ENCODE data around the gene ZNF70. TPM values are rescaled to one million over a fixed set of nuclear protein-coding genes. Genes with fewer than 3 reads are reported as not detected.

The ZNF70 gene
- total RNA-seq, 1 donor from 2014 or later, result 3.9 TPM

- peaks cover 4% of the 10 kb centered on the region for H3K27me3 Mint-ChIP-seq (ENCODE audit: insufficient read depth, low read depth)
- no peak overlapping the region for H3K4me2 ChIP-seq
- no peaks in the 10 kb centered on the region for H3K36me3 Mint-ChIP-seq
- no peak overlapping the region for H2AFZ ChIP-seq (replicated peaks)
- no peak overlapping the region for H3K4me3 Mint-ChIP-seq
- H4K20me1 ChIP-seq (ENCODE audit: low read depth), result no peaks in the 10 kb centered on the region
- no peaks in the 10 kb centered on the region for H3K36me3 ChIP-seq
- no peak for DNase-seq (ENCODE audit: low spot score)
- no peak overlapping the region for H3K9ac ChIP-seq
- H3K9me3 Mint-ChIP-seq, result no peaks in the 10 kb centered on the region
- H3K4me3 ChIP-seq, result no peak overlapping the region
- H3K9me3 ChIP-seq (ENCODE audit: low read depth), result no peaks in the 10 kb centered on the region
- peaks cover 6% of the 10 kb centered on the region for H3F3A ChIP-seq (ENCODE audit: low read depth)
- peak overlapping the region; percentile 92 for H3K27ac Mint-ChIP-seq
- no peaks in the 10 kb centered on the region for H3K27me3 ChIP-seq
- no peak overlapping the region for H3K27ac ChIP-seq
- TF ChIP-seq EZH2 (IDR thresholded peaks at IDR 0.05) (no peak), CTCF (IDR thresholded peaks at IDR 0.05) (no peak), EZH2phosphoT487 (IDR thresholded peaks at IDR 0.05) (no peak)
- peaks cover 13% of the 10 kb centered on the region for H3K4me1 Mint-ChIP-seq
- H3K79me2 ChIP-seq (ENCODE audit: low read depth), result no peaks in the 10 kb centered on the region
- peaks cover 5% of the 10 kb centered on the region for H3K4me1 ChIP-seq
These were observed 30.7 kb upstream of the ZNF70 start for GRCh38 chr22:23781511-23782183.

GRCh38 chr22:23781065-23781464, 30.2 kb upstream of the ZNF70 start:
- H3K27ac Mint-ChIP-seq, result peak overlapping the region; percentile 92
- no peaks in the 10 kb centered on the region for H3K9me3 Mint-ChIP-seq
- H3K79me2 ChIP-seq (ENCODE audit: low read depth), result no peaks in the 10 kb centered on the region
- peaks cover 7% of the 10 kb centered on the region for H3K4me1 Mint-ChIP-seq
- no peak overlapping the region for H3K4me3 Mint-ChIP-seq
- no peak overlapping the region for H2AFZ ChIP-seq (replicated peaks)
- H3K27me3 ChIP-seq, result no peaks in the 10 kb centered on the region
- no peaks in the 10 kb centered on the region for H3K4me1 ChIP-seq
- H3K27me3 Mint-ChIP-seq (ENCODE audit: insufficient read depth, low read depth), result peaks cover 4% of the 10 kb centered on the region
- no peak overlapping the region for H3K4me3 ChIP-seq
- no peak for TF ChIP-seq EZH2 (IDR thresholded peaks at IDR 0.05)
- TF ChIP-seq CTCF (IDR thresholded peaks at IDR 0.05), result no peak
- TF ChIP-seq EZH2phosphoT487 (IDR thresholded peaks at IDR 0.05), result no peak
- no peak overlapping the region for H3K4me2 ChIP-seq
- H3F3A ChIP-seq (ENCODE audit: low read depth), result peaks cover under 1% of the 10 kb centered on the region
- no peaks in the 10 kb centered on the region for H3K36me3 ChIP-seq
- no peak overlapping the region for H3K27ac ChIP-seq
- no peak for DNase-seq (ENCODE audit: low spot score)
- H3K36me3 Mint-ChIP-seq, result no peaks in the 10 kb centered on the region
- no peaks in the 10 kb centered on the region for H4K20me1 ChIP-seq (ENCODE audit: low read depth)
- no peaks in the 10 kb centered on the region for H3K9me3 ChIP-seq (ENCODE audit: low read depth)
- H3K9ac ChIP-seq, result no peak overlapping the region

- Mint-ChIP-seq H3K27ac (no peak overlapping the region), H3K9me3 (no peaks in the 10 kb centered on the region), H3K4me1 (peaks cover 10% of the 10 kb centered on the region), H3K4me3 (no peak overlapping the region), H3K27me3 (ENCODE audit: insufficient read depth, low read depth) (peaks cover 4% of the 10 kb centered on the region), H3K36me3 (no peaks in the 10 kb centered on the region)
- no peak overlapping the region for H3K4me3 ChIP-seq
- TF ChIP-seq EZH2 (IDR thresholded peaks at IDR 0.05) (no peak), CTCF (IDR thresholded peaks at IDR 0.05) (no peak), EZH2phosphoT487 (IDR thresholded peaks at IDR 0.05) (no peak)
- no peaks in the 10 kb centered on the region for H3K79me2 ChIP-seq (ENCODE audit: low read depth)
- no peaks in the 10 kb centered on the region for H3K36me3 ChIP-seq
- H3K27me3 ChIP-seq, result no peaks in the 10 kb centered on the region
- H3K4me2 ChIP-seq, result no peak overlapping the region
- no peak overlapping the region for H3K9ac ChIP-seq
- no peak for DNase-seq (ENCODE audit: low spot score)
- H2AFZ ChIP-seq (replicated peaks), result no peak overlapping the region
- no peaks in the 10 kb centered on the region for H4K20me1 ChIP-seq (ENCODE audit: low read depth)
- H3K4me1 ChIP-seq, result no peaks in the 10 kb centered on the region
- no peak overlapping the region for H3K27ac ChIP-seq
- H3K9me3 ChIP-seq (ENCODE audit: low read depth), result no peaks in the 10 kb centered on the region
- no peaks in the 10 kb centered on the region for H3F3A ChIP-seq (ENCODE audit: low read depth)
These were observed 29.3 kb upstream of the ZNF70 start for GRCh38 chr22:23780146-23780748.

All from neural progenitor cell (in vitro differentiated cells).